Bone marrow (tissue), 2 donors: ENCODE results near the gene SP110.
"Not testable (repeated sequence)": the region's sequence is repeated elsewhere in the genome, so short reads cannot be mapped to it uniquely, and the experiment has no call there.

ENCODE experiments used
- DNase-seq, 2 donors: peaks; one replicate each; lab custom pipeline; 2025; lab: John Stamatoyannopoulos, UW

Gene SP110

DNA sequence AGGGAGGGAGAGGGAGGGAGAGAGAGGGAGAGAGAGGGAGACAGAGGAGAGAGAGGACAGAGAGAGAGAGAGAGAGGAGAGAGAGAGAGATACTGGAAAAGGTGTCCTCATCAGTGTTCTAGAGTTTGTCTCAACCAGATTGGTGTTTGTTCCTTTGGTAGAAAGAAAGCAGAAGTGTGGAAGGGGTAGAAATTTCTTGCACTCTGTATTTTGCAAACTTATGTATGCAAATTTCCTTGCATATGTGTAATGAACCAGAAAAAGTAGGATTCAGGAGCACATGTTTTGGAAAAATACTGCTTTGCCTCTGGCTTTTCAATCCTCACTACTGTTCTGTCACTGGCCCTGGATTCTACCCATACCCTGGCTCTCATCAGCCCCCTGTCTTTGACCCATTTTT lies 4.7 kb upstream of the SP110 start:
- no peak for DNase-seq

DNA sequence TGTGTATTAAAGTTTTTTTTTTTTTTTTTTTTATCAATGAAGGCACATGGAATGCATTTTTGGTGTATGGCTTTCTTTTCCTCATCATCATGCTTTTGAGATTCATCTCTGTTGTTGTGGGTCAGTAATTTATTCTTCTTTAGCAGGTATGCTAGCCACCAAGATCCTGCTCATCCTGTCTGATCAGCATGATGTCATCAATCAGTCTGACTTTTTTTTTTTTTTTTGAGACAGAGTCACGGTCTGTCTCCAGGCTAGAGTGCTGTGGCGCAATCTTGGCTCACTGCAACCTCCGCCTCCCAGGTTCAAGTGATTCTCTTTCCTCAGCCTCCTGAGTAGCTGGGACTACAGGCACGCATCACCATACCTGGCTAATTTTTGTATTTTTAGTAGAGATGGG lies 3.0 kb upstream of the SP110 start:
- DNase-seq: not testable (repeated sequence)

DNA sequence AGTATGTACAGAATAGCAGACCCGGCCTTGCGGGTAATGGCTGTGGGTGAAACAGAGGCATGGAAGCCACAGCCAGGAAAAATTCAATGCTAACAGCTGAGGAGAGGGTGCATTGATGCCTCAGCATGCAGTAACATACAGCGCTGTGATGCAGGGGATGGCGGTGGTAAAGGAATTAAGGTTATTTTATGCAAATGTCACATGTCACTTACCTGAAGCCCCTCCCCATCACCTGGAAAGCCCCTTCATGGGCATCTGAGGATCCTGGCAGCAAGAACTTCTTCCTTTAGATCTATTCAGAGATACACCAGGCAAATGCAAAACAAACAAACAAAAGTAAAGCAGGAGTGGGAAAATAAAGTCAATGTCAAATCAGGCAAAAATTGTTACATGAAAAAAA lies 1.7 kb upstream of the SP110 start:
- DNase-seq: no peak

DNA sequence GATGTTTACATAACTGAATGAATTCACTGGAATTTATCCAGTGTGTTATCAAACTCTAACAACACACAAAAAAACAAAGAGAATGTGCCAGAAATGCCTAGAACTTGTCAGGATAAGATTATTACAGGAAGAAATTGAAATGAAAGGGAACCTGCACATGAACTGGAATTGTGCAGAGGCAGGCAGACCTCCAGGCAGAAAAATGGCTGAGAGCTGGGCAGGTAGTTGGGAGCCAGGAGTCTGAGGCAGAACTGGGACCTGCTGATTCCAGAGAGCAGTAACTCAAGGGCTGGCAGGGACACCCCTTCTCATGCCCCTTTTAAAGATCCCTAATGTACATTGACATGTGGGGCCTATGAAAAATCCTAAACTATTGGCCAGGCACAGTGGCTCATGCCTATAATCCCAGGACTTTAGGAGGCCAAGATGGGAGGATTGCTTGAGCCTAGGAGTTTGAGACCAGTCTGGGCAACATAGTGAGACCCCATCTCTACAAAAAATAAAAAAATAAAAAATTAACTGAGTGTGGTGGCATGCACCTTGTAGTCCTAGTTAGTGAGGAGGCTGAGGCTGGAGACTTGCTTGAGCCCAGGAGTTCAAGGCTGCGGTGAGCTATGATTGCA lies 674 bp upstream of the SP110 start:
- no peak for DNase-seq

DNA sequence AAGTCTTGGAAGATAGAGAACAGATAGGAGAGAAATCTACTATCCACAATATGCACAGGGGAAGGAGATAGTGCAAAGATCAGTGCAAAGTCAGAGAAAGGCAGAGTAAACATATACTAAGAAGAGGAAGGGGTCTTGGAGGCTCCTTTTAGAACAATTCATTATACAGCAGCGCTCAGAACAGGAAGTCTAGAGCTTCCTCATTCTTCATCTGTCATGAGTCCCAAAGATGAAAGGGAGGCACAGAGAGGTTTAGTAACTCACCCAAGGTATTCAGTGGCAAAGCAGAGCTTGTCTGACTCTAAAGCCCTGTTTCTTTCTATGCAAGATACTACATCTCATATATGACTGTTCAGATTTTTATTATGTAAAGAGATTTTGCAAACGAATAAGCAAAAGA lies 1.4 kb downstream of the SP110 start:
- peak in 1 of 2 donors; percentile 82 for DNase-seq

DNA sequence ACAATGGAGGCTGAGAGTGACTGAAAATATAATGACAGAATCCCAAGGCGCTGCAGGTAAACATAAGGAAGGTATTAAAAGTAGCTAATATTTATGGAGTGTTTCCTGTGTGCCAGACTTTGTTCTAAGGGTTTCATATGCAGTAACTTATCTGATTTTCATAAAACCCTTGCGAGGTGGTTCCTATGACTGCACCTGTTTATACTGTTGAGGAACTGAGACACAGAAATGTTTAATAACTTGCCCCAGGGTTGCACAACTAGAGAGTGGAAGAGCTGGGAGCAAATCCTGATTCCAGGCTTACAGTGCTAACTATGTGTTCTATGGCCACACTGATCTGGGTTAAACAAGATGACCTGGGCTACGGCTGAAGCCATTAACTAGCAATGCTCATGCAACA lies 2.4 kb downstream of the SP110 start:
- DNase-seq: no peak

DNA sequence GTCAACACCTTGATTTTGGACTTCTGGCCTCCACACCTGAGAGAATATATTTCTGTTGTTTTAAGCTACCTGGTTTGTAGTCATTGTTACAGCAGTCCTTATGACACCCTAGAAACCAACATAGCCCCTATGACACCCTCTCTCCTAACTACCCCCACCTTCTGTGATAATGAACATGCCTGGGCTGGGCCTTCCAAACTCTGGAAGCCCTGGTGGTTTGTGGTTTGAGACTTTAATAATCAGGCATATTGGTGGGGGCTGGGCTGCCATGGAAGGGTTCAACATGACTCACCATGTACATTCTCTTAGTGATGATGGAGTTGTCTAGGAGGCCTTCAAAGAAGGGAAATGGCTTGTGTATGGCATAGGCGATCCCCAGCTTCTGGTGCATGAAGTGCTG lies 3.3 kb downstream of the SP110 start:
- no peak for DNase-seq

DNA sequence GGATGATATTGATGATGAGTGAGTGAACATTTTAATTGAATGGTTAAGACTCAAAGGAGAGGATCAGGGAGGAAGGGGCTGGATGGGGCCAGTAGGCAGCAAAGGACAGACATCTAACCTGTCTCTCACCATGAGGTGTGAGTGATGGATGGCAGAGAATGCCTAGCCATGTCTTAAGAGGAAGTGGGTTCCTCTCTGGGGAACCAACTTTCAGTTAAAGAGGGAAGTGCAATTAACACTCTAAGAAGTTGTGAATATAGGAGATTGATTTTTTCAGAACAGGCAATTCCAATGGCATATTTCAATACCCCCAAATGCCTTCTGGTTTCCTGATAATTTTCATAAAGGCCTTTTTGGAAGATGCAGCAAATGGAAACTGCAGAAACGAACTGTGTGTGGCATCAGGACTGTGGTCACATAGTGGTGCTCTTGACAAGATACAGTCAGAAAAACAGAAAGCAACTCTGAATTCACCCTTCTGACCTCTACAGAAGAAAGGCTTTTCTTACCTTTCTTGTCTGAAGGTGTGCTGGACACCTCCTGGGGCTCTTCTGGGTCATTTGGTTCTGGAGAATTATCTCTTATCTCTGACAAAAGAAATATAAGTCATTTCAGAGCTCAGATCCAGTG lies 10.2 kb downstream of the SP110 start:
- peak in 1 of 2 donors; percentile 22 for DNase-seq

DNA sequence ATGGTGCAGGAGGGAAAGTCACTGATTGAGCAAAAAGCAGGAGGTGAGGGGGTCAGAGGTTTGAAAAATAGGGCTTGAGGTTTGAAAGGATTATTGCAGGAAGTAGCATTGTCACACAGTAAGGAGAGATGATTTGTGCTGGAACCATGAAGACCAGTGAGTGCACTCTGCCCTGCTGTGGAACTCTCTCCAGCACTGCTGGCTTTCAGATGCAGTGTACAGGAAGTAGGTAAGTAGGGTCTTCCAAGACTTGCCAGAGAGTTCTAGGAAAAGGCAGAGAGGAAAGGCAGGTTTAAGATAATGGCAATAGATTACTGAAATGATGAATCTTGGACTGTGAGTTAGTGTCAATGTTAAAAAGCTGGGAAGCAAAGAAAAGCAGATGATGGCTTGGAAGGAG lies 11.2 kb downstream of the SP110 start:
- no peak for DNase-seq

DNA sequence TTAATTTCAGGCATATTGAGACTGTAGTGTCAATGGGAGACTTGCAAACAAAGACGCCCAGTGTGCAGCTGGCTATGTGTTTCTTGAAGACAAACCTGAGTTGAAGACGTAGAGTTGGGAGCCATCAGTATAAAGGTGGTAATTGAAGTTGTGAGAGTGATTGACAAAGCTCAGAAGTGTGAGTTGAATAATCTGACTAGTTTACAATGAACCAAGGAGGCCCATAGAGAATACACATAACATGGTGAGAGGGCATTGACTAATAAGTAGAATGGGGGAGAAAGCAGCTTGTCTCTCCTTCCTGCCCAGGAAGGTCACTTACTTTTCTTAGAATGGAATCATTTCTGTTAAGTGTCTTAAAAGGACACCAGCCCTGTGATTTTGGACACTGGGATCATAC lies 14.1 kb downstream of the SP110 start:
- DNase-seq: no peak

DNA sequence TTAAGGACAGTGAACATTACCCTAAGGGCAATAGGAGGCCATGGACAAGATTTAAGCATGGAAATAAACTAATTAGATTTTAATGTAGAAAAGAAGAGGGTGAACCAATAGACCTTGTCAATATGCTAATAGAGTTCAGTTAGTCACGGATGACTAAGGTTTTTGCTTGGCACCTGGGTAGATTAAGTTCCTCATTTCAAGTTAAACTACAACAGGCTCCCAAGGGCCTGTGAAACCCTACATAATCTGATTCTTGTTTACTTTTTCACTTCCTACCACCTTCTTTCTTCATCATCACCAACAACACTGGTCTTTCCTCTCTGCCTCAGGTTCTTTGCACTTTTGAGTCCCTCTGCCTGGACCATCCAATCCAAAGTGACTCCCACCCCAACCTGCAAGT lies 14.8 kb downstream of the SP110 start:
- DNase-seq: peak in 1 of 2 donors; percentile 56

DNA sequence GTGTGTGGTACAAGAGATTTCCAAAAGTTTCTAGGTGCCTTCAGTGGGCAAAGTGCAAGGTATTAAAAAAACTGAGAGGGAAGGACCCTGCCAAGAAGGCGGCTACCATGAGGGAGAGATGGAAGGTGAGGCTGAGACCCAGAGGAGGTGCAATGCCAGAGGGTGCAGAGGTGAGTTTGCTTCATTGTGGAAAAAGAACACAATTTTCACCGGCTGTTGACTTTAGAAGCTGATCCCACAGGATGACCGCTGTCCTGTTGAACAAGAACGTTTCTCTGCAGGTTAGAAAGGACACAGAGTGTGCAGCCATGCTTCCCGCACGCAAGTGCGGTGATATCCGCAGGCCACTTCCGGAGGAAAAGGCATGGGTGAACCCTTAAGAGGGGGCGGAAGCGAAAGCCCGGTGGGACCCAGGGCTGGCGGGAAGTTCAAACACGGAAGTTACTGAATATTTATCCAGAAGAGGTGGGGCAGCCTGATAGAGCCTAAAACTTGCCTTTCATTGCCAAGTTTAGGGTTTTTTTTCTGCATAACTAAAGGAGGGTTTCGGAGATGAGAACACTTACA lies 16.6 kb downstream of the SP110 start:
- no peak for DNase-seq

DNA sequence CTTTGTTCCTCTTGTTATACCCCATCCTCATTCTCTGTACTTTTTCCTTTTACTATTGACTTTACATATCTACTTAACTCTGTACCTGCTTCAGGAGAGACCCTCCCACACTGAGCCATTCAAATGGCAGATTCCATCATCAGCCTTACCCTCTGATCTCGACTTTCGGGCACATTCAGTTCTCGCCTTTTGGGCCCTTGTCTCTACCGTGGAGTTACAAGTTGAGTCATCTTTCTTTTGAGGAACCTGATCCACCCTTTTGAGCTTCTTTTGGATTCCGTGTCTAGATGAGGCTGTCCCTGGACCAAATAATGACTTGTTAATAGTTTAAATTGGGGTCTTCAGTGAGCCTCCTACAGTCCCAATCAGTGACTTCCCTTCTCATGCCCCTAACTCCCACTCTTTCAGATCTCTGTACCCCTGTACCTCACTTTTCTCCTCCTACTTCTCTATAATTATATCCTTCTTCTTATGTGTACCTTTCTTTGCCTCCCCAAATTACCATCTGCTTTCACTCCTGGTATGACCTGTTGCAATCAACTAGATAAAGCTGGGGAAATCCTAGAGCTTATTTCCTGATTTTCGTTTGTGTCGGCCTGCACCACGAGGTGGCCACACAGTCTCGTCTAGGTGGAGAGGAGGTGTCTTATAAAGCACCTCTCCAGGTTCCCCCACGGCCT lies 17.2 kb downstream of the SP110 start:
- DNase-seq: no peak

DNA sequence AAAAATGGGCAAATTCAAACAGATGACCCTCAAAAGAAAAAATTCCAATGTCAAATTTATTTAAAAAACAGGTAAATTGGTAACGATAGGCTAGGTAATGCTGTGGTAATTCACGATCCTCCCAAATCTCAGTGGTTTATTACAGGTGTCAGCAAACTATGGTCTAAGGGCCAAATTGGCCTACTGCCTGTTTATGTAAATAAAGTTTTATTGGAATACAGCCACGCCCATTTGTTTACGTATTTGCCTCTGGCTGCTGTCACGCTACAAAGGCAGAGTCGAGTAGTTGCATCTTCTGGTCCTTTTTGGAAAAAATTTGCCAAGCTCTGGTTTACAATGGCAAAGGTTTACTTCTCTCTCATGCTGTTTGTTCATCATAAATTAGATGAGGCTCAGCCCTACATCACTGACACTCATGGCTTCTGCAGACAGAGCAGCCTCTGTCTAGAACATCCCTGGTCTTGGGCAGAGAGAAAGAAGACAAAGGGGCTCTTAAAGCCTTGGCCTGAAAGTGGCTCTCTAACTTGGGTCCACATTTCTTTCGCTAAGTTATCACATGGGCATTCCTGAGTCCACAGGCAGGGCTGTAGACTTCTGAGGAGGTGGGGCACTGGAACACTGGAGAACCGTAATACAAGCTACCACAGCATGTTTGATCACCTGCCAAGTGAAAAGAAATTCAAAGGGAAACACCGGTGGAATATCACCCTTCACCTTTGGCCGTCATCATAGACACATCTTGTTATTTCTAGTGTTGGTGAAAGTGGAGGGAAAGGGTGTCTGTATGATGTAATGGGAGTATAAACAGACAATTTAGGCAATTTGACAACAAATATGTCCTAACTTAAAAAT lies 34.8 kb downstream of the SP110 start:
- no peak for DNase-seq

DNA sequence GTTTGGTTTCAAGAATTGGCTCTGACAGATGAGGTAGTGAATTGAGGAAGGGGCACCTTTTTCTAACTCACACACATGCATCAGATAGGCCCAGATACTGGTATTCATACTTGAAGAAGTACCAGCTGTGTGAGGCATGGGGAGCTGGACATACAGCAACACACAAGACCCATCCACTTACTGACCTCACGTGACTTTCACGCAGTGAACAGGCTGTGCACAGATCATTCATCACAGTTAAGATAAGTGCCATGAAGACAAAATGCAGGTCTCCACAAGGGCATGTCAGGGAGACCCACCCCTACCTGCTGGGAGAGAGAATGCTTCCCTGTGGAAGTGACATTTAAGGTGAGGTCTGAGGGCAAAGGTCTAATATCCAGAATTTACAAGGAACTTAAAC lies 38.6 kb downstream of the SP110 start:
- DNase-seq: no peak

DNA sequence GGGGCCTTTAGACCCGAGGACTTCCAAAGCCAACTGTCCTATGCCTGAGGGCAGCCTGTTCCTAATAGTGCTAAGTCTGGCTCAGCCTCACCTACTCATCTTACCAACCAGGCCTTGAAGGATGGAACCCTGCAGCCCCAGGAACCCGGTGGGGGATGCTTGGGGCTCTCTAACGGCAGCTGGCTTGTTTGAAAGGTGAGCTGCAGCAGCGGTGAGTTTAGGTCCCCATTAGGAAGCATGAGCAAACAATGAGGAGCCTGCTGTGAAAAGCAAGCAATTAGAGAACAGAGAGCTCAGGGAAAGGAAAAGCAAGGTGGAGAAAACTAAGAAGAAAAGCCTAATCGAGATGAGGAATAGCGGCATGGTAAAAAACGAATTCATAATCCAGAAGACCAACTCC lies 39.9 kb downstream of the SP110 start:
- no peak for DNase-seq

DNA sequence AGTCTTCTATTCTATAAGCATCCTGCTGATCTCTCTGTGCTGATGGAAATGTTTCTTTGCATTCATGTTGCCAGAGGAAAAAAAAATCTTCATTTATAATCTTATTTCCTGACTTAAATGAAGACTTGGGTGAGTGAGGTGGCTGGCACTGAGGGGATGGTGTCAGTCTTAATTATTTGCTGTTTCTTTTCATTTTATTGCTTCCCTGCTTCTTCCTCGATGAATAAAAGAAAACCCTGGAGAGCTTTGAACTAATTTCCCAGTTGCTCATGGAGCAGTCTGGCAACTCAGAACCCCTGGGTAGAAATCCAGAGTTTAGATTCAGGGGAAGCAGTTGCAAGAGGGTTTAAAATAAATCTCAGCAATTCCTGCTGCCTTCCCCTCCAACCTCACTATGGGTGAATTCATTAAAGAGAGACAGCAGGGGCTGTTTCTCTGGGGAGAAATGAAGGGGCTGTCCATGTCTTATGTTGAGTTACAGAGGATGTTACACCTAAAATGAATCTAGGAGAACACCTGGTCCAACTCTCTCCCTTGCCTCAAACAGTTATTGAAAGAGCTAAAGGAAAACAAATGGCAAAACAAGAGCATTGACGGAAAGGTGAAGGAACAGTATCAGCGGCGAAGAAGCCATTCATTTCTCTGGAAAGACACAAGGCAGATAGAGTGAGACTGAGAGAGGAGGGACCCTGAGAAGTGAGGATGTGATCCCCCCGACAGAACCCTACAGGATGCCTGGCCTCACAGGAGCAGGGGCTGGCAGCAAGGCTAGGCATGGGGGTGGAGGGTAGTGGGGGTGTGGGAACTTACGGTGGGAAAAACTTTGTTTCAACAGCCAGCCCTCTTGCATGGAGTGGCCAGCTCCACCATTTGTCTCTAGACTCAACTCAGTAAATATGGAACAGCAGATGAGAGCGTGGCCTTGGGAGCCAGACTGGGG lies 41.0 kb downstream of the SP110 start:
- DNase-seq: no peak

DNA sequence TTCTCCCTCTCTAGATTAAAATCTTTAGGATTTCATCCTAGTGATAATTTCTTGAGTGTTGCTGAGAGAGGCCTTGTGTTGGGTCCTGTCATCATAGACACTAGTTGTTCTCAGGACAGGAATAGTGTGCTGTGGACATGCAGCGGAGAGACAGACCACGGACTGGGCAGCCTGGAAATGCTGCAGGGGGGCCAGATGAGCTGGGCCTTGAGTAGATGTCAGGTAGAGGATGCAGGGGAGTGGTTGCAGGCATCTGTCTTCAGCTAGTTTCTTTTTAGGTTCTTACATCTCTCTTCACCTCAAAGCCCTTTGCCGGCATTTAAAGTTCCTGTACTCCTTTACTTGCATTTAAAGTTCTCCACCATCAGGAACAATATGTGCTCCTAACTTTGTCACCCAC lies 42.8 kb downstream of the SP110 start:
- DNase-seq: no peak

DNA sequence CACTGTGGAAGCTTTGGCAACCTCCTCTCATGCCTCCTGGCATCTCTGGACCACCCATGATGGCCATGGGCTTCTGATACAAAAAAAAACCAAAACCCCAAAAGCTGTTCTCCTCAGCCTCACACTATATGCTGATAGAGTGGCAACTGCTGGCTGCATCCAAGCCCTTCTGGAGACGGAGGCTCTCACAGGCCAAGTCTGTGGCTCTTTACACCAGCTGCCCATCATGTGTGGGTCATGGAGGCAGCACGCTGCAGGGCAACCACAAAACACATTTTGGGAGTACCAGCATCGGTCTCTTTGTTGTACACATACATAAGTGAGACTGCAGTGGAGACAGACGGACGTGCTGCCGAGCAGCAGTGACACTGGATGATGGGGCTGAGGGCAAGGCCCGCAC lies 45.3 kb downstream of the SP110 start:
- DNase-seq: no peak

DNA sequence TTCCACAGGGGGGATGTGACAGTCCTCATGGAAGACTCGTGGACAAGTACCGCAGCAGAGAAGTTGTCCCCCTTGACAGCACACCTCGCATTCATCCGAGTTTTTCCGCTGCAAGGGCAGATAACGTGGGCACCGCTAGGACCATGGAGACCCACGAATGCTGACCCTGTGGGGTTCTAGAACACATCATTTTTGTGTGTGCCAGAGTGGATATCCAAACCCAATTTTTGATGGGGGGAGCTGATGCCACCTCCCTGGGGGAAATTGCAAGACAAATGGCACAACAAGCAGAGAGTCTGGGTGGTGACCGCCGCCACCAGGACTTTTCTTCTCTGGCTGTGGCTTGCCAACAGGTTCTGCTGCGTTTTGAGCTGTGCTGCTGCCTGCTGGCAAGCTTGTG lies 46.9 kb downstream of the SP110 start:
- DNase-seq: no peak

DNA sequence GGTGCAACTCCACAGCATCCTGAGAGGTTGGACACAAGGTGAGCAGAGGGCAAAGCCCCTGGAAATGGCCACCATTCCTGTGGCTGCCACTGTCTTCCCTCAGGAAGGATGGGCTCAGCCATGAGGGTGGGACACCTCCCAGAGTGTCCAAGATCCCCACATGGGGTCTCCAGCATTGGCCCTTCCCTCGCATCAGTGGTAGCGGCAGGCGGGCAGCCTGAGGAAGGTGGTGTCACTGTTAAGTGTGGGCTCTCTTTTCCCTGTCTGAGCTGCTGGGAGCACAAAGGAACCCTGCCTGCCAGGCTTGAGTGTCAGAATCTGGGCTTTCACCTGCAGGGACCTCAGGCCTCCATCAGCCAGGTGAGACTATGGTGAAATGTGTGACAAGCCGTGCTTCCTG lies 47.6 kb downstream of the SP110 start:
- DNase-seq: no peak
